Body of pancreas (tissue), 4 donors: Measurements from ENCODE around the gene CCDC85A.

Experiments
- POLR2A ChIP-seq, 3 donors: fragments of 450-650 bp; IDR thresholded peaks; one replicate each; pipeline ENCODE4 v1.6.1; 2016; ENCODE audit warnings: antibody characterized with exemption in 3 of 3, mild to moderate bottlenecking in 2 of 3
- TF ChIP-seq, protein P1 (sequence below), 7 experiments: fragments of 450-650 bp in 4 of 7; fragments of 200-600 bp in 3 of 7; sonication (generic) in 3 of 7; IDR thresholded peaks; one replicate each; pipeline ENCODE4 v1.5.1; 2016 to 2019; ENCODE audit warnings: antibody characterized with exemption in 7 of 7

DNA sequence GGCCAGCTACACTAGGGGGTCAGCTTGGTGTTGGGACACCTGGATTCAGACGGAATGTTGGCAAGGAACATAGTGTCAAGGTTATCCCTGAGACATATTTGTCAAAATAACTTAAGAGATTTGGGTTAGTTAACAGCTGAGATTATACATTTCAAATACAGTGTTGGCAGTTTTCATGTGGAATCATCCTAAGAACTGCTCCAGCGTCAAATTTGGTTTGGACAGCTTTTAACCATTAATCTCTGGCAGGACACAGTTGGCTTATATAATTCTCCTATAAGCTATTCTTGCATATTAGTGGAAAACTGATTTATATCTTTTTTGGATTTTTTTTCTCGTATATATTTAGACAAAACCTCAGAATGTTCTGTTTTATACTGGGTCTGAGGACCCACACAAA is 132.2 kb downstream of the CCDC85A start:
- TF ChIP-seq, protein P1, sequence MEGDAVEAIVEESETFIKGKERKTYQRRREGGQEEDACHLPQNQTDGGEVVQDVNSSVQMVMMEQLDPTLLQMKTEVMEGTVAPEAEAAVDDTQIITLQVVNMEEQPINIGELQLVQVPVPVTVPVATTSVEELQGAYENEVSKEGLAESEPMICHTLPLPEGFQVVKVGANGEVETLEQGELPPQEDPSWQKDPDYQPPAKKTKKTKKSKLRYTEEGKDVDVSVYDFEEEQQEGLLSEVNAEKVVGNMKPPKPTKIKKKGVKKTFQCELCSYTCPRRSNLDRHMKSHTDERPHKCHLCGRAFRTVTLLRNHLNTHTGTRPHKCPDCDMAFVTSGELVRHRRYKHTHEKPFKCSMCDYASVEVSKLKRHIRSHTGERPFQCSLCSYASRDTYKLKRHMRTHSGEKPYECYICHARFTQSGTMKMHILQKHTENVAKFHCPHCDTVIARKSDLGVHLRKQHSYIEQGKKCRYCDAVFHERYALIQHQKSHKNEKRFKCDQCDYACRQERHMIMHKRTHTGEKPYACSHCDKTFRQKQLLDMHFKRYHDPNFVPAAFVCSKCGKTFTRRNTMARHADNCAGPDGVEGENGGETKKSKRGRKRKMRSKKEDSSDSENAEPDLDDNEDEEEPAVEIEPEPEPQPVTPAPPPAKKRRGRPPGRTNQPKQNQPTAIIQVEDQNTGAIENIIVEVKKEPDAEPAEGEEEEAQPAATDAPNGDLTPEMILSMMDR (IDR thresholded peaks at IDR 0.05), result no peak
- TF ChIP-seq POLR2A (IDR thresholded peaks at IDR 0.05), result no peak
